Mucosa of rectum (tissue), 2 donors: ENCODE data around the gene CLCA4.

ENCODE experiments used
- H3K27ac ChIP-seq, 2 donors: one replicate each; pipeline ENCODE4 v1.7.0; 2013; ENCODE audit warnings: inconsistent platforms in 2 of 2, low read depth in 2 of 2, low read length in 2 of 2
- H3K27me3 ChIP-seq, 2 donors: one replicate each; pipeline ENCODE4 v1.7.0; 2013; ENCODE audit warnings: low read length in 2 of 2; ENCODE audit not compliant: control insufficient read depth in 2 of 2, insufficient read depth in 2 of 2
- H3K36me3 ChIP-seq, 2 donors: one replicate each; pipeline ENCODE4 v1.7.0; 2013; ENCODE audit warnings: low read length in 2 of 2; ENCODE audit not compliant: control insufficient read depth in 2 of 2, insufficient read depth in 2 of 2
- H3K4me1 ChIP-seq, 2 donors: one replicate each; pipeline ENCODE4 v1.7.0; 2013; ENCODE audit warnings: low read length in 2 of 2, mild to moderate bottlenecking in 1 of 2; ENCODE audit not compliant: control insufficient read depth in 2 of 2, insufficient read depth in 2 of 2
- H3K4me3 ChIP-seq, 2 donors: one replicate each; pipeline ENCODE4 v1.7.0; 2013; ENCODE audit warnings: low read length in 2 of 2
- H3K9ac ChIP-seq, 2 donors: one replicate each; pipeline ENCODE4 v1.7.0; 2013; ENCODE audit warnings: low read length in 2 of 2, low read depth in 1 of 2, mild to moderate bottlenecking in 1 of 2
- H3K9me3 ChIP-seq, 2 donors: one replicate each; pipeline ENCODE4 v1.7.0; 2013; ENCODE audit warnings: low read length in 2 of 2; ENCODE audit not compliant: control insufficient read depth in 2 of 2
- donor health status: healthy.
- donor health status: Normal muscosa, but diverticular disease.

The CLCA4 gene

DNA sequence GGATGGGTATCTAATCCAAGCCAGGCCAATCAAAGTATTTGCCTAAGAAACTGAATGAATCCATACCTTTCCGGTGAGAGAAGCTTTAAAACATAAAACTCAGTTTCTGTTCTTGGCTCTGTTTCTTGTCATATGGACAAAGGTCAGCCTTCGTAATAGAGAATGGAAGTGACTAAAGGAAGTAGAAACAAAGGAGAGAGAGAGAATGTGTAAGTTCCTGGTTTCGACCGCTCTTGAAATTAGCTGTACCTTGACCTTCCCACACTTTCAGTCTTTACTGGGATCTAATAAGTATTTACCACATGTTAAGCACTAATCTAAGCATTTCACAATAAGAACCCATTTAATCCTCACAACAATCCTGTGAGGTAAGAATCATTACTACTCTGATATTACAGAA, 19.6 kb upstream of the CLCA4 start:
- Histone ChIP-seq H3K27ac (peak overlapping the region; percentile 71 to 83), H3K9me3 (no peaks in the 10 kb centered on the region), H3K27me3 (no peaks in the 10 kb centered on the region), H3K9ac (no peak overlapping the region), H3K4me1 (peaks cover 2 to 14% of the 10 kb centered on the region in 2 donors), H3K4me3 (no peak overlapping the region), H3K36me3 (no peaks in the 10 kb centered on the region)

DNA sequence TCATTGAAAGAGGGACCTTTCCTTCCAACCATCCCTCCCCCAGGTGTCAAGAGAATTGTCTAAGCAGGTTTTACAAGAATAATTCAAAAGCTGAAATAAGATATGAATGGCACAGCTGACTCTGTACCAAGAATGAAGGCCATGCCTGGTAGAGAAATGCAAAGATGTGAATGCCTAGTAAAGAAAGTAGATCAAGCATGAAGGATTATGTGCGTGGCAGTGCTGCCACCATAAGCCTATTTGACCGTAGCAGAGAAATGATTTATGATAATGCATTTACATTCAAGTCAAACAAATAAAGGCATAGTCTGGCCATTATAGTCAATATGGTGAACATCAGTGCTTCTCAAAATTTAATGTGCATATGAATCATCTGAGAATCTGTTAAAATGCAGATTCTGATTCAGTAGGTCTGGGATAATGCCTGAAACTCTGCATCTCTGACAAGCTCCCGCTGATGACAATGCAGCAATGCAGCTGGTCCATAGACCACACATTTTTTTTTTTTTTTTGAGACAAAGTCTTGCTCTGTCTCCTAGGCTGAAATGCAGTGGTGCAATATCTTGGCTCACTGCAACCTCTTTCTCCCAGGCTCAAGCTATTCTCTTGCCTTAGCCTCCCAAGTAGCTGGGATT, 16.6 kb upstream of the CLCA4 start:
- Histone ChIP-seq H3K9me3 (no peaks in the 10 kb centered on the region), H3K27me3 (no peaks in the 10 kb centered on the region), H3K36me3 (no peaks in the 10 kb centered on the region), H3K4me1 (peaks cover 2 to 14% of the 10 kb centered on the region in 2 donors), H3K27ac (no peak overlapping the region), H3K9ac (no peak overlapping the region), H3K4me3 (no peak overlapping the region)

DNA sequence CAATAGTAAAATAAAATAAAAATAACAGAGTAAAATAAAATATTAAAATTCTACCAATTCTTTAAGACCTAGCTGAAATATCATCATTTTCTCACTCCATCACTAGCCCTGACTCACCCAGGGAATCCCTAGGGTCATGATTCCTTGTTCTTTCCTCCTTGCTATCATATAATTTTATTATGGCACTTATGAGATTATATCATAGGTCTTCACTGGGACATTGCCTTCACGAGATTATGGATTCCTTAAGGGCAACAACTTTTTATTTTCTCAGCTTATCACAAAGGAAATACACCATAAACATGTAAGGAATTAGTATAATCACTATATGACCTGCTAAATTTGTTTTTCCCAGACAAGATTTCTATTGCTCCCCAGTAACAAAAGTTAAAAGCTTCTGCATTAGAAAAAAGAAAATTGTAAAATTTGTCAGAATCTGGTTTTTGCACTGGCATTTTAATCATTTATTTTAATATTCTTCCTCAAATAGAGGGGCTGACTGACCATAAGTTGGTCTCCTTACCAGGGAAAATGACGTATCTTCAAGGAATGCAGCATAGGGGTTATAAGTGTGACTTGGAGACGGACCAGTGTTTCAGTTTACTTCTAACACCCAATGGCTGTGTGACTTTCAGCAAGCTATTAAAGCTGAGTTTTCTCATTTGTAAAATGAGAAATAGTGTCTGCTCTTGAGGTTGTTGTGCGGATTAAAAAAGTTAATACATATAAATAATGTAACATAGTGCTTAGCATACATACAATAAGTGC, 8.8 kb upstream of the CLCA4 start:
- H3K36me3 ChIP-seq, result no peaks in the 10 kb centered on the region
- H3K27ac ChIP-seq, result peak overlapping the region in 1 of 2 donors; percentile 40
- no peaks in the 10 kb centered on the region for H3K27me3 ChIP-seq
- H3K4me3 ChIP-seq, result peak overlapping the region; percentile 7 to 14
- no peaks in the 10 kb centered on the region for H3K9me3 ChIP-seq
- peaks cover 4 to 14% of the 10 kb centered on the region in 2 donors for H3K4me1 ChIP-seq
- H3K9ac ChIP-seq, result peak overlapping the region in 1 of 2 donors; percentile 22

DNA sequence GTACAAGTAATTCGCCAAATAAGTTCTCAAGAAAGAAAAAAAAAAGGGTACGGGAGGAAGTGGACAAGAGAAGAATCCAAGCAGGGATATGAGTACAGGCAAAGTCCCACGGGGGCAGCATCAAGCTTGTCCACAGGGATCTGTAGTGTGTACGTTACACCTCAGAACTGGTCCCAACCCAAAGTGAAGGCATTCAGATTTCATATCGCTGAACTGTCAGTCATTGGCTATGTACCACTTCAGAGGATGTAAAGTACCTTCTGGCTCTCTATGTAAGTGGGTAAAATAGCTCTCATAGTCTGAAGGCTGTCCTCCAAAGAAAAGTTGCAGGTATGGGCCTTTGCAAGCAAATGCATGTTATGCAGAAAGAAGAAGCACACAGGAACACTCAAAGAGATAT, 8.1 kb upstream of the CLCA4 start:
- Histone ChIP-seq H3K27ac (peak overlapping the region in 1 of 2 donors; percentile 40), H3K9ac (no peak overlapping the region), H3K4me1 (peaks cover 4 to 14% of the 10 kb centered on the region in 2 donors), H3K36me3 (no peaks in the 10 kb centered on the region), H3K27me3 (no peaks in the 10 kb centered on the region), H3K4me3 (peak overlapping the region in 1 of 2 donors; percentile 7), H3K9me3 (no peaks in the 10 kb centered on the region)

DNA sequence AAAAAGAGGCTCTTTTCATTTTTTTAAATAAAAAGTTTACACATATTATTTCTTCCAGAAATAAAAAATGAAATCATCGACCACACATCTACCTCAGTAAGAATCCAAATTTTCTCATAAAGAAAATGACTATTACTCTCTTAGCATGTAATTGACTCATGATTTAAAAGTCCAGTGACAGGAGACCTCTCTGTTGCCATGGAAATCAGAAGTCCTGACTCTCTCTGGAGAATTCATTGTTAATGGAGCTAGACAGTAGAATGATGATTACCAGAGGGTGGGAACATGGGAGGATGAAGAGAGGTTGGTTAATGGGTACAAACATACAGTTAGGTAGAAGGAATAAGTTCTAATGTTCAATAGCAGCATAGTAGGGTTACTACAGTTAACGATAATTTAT, 5.0 kb upstream of the CLCA4 start:
- no peaks in the 10 kb centered on the region for H3K36me3 ChIP-seq
- no peak overlapping the region for H3K4me3 ChIP-seq
- H3K9ac ChIP-seq, result no peak overlapping the region
- H3K9me3 ChIP-seq, result no peaks in the 10 kb centered on the region
- H3K4me1 ChIP-seq, result peaks cover 4 to 14% of the 10 kb centered on the region in 2 donors
- H3K27ac ChIP-seq, result no peak overlapping the region
- H3K27me3 ChIP-seq, result no peaks in the 10 kb centered on the region

DNA sequence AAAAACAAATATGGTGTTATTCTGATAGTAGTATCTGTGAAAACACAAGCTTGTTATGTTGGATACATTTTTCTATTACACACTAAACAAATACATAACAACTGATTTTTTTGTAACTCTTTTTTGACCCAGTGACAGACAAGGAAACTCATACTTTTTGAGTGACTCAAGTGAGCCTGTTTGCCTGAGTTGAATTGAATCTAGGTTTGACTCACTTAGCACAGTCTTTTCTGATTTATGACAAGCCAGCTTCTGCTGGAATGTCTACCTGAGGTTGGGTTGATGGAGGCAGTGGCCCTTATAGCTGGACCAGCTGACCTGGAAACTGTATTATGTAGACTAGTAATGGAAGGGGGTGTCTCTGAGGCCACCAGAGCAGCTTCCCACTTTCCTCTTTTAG, 4.2 kb upstream of the CLCA4 start:
- no peaks in the 10 kb centered on the region for H3K27me3 ChIP-seq
- no peak overlapping the region for H3K4me3 ChIP-seq
- peaks cover 4 to 9% of the 10 kb centered on the region in 2 donors for H3K4me1 ChIP-seq
- no peaks in the 10 kb centered on the region for H3K9me3 ChIP-seq
- no peak overlapping the region for H3K27ac ChIP-seq
- no peak overlapping the region for H3K9ac ChIP-seq
- no peaks in the 10 kb centered on the region for H3K36me3 ChIP-seq

DNA sequence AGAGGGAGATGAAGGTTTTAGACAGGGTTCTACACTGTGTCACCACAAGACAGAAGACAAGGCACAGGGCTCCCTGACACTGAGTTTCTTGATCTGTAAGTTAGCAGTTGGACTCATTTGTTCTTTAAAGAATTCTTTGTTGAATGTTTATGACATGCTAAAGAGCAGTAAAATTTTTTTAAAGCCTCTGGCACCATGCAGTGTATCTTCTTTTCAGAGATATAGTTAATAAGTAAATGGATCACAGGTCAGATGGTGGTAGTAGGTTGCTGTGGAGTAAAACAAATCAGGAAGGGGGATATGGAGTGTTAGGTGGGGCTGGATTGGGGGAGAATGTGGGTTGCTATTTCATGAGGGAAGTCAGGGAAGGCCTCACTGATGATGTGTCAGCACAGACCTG, 2.0 kb downstream of the CLCA4 start:
- Histone ChIP-seq H3K4me1 (peaks cover 0 to 10% of the 10 kb centered on the region in 2 donors), H3K4me3 (peak overlapping the region; percentile 43 to 58), H3K9me3 (no peaks in the 10 kb centered on the region), H3K9ac (no peak overlapping the region), H3K27ac (peak overlapping the region; percentile 1 to 36), H3K27me3 (no peaks in the 10 kb centered on the region), H3K36me3 (no peaks in the 10 kb centered on the region)

DNA sequence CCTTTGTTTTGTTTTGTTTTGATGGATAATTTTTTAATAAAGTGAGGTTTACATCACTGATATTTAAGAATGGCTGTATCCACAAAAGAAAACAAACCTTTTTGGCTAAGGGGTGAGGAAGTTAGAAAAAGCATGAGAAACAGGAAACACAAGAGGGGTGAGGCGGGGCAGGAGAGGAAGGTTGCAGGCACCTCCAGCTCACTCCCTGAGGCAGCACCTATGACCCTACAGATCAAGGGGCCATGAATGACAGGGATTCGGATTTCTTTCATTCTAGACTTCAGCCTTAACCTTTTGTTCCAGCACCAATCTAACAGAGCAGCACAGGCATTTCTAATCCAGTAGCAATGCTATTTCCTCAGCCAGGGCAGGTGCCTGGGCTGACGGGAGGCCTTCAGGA, 4.4 kb downstream of the CLCA4 start:
- H3K27ac ChIP-seq, result no peak overlapping the region
- H3K9me3 ChIP-seq, result no peaks in the 10 kb centered on the region
- no peaks in the 10 kb centered on the region for H3K27me3 ChIP-seq
- no peak overlapping the region for H3K9ac ChIP-seq
- no peak overlapping the region for H3K4me3 ChIP-seq
- no peaks in the 10 kb centered on the region for H3K36me3 ChIP-seq
- peaks cover 0 to 10% of the 10 kb centered on the region in 2 donors for H3K4me1 ChIP-seq

DNA sequence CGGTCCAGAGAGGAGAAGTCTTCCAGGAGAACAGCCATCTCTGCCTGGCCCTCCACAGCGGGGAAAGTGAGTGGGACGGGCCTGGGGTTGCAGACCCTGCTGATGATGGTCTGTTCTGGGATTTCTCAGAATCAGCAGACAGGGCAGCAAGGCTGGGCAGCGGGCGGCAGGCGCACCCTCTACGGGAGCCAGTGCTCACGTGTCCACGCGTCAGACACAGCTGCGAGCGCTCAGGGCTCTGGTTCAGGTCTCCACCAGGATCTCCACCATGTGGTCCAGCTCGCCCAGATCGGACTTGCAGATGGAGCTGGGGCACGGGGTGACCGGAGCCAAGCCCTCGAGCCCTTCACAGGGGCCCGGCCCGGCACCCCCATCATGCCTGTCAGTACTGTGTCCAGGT, 5.5 kb downstream of the CLCA4 start:
- no peak overlapping the region for H3K4me3 ChIP-seq
- peaks cover 0 to 10% of the 10 kb centered on the region in 2 donors for H3K4me1 ChIP-seq
- H3K27ac ChIP-seq, result no peak overlapping the region
- no peak overlapping the region for H3K9ac ChIP-seq
- H3K9me3 ChIP-seq, result no peaks in the 10 kb centered on the region
- H3K36me3 ChIP-seq, result no peaks in the 10 kb centered on the region
- no peaks in the 10 kb centered on the region for H3K27me3 ChIP-seq

DNA sequence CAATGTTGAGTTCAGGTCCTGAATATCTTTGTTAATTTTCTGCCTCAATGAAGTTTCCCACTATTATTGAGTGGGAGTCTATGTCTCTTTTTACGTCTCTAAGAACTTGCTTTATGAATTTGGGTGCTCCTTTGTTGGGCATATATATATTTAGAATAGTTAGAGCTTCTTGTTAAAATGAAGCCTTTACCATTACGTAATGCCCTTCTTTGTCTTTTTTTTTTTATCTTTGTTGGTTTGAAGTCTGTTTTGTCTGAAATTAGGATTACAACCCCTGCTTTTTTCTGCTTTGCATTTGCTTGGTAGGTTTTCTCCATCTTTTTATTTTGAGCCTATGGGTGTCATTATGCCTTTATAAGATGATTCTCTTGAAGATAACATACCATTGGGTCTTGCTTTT, 10.9 kb downstream of the CLCA4 start:
- Histone ChIP-seq H3K27me3 (no peaks in the 10 kb centered on the region), H3K9ac (no peak overlapping the region), H3K4me3 (no peak overlapping the region), H3K9me3 (no peaks in the 10 kb centered on the region), H3K4me1 (no peaks in the 10 kb centered on the region), H3K36me3 (no peaks in the 10 kb centered on the region), H3K27ac (no peak overlapping the region)
